GM10248 (cell line): ENCODE results near the gene INHBA.

Experiments
- CTCF ChIA-PET: fragments of 300-600 bp; sonication (Branson Sonifier 250); formaldehyde crosslinking; extraction: SDS; loops from one replicate; lab custom pipeline; 2021; ENCODE audit warnings: antibody characterized with exemption; lab: Yijun Ruan, JAX
- POLR2A ChIA-PET: fragments of 350-650 bp; sonication (Branson Sonifier 250); formaldehyde crosslinking; extraction: SDS; loops from one replicate; lab custom pipeline; 2020; ENCODE audit warnings: antibody characterized with exemption; lab: Yijun Ruan, JAX
- DNase-seq: peaks from one replicate; pipeline ENCODE4 v3.0.0; 2012; ENCODE audit errors: extremely low spot score
- TF ChIP-seq, protein P1 (sequence below): IDR thresholded peaks from 2 replicates; pipeline ENCODE4 v1.5.1; 2012; ENCODE audit warnings: mild to moderate bottlenecking, low read depth; ENCODE audit errors: extremely low read depth, missing control alignments, control extremely low read depth

The INHBA gene

GRCh38 chr7:41742401-41743020 is 39.6 kb upstream of the INHBA start:
- TF ChIP-seq, protein P1, sequence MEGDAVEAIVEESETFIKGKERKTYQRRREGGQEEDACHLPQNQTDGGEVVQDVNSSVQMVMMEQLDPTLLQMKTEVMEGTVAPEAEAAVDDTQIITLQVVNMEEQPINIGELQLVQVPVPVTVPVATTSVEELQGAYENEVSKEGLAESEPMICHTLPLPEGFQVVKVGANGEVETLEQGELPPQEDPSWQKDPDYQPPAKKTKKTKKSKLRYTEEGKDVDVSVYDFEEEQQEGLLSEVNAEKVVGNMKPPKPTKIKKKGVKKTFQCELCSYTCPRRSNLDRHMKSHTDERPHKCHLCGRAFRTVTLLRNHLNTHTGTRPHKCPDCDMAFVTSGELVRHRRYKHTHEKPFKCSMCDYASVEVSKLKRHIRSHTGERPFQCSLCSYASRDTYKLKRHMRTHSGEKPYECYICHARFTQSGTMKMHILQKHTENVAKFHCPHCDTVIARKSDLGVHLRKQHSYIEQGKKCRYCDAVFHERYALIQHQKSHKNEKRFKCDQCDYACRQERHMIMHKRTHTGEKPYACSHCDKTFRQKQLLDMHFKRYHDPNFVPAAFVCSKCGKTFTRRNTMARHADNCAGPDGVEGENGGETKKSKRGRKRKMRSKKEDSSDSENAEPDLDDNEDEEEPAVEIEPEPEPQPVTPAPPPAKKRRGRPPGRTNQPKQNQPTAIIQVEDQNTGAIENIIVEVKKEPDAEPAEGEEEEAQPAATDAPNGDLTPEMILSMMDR: no peak
- DNase-seq: no peak
- ChIA-PET POLR2A (no interaction called here), CTCF (interaction anchor here (1.0 to 1.6 kb wide), 3 partner anchors 12 to 862 kb away, joined by 3 to 4 read pairs (median 3); no protein-coding TSS in a partner anchor)

DNA sequence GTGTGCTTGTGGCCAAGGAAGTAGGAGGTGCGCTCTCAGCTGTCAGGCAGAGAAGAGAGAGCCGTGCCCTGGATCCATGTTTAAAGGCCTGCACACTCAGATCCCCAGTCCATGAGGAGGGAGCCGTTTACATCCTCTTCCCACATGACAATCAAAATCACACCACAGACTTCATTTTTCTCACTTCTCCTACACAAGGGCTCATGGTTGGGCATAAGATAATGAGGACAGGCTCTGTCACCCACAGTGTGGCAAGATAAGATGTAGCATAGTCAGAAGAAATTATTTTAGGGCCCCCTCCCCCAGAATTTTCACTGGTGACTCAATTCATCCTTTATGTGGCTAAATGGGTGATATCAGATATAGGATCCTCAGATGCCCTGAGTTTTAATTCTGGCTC is 35.9 kb upstream of the INHBA start:
- TF ChIP-seq, protein P1: no peak
- no peak for DNase-seq
- CTCF ChIA-PET: no interaction called here
- POLR2A ChIA-PET: no interaction called here

- DNase-seq: no peak
- CTCF ChIA-PET: no interaction called here
- TF ChIP-seq, protein P1: no peak
- POLR2A ChIA-PET: no interaction called here
These were observed 35.4 kb upstream of the INHBA start for GRCh38 chr7:41738336-41738735.

- no peak for DNase-seq
- ChIA-PET CTCF (no interaction called here), POLR2A (no interaction called here)
- TF ChIP-seq, protein P1: no peak
These were observed 32.3 kb upstream of the INHBA start for GRCh38 chr7:41735206-41735605.

- ChIA-PET CTCF (interaction anchor here (1.9 kb wide), 1 partner anchor 11 kb away, joined by 4 read pairs; no protein-coding TSS in a partner anchor), POLR2A (no interaction called here)
- TF ChIP-seq, protein P1: no peak
- no peak for DNase-seq
These were observed 30.0 kb upstream of the INHBA start for GRCh38 chr7:41732843-41733306.

GRCh38 chr7:41732436-41732785 is 29.5 kb upstream of the INHBA start:
- DNase-seq: no peak
- TF ChIP-seq, protein P1: no peak
- ChIA-PET POLR2A (no interaction called here), CTCF (interaction anchor here (1.9 kb wide), 1 partner anchor 11 kb away, joined by 4 read pairs; no protein-coding TSS in a partner anchor)
